Lower leg skin (tissue), 3 donors: ENCODE results near the gene MAP1LC3B.

ENCODE experiments used
- POLR2A ChIP-seq, 2 donors: fragments of 450-650 bp; IDR thresholded peaks; one replicate each; pipeline ENCODE4 v1.6.1; 2016 to 2017; ENCODE audit warnings: antibody characterized with exemption in 2 of 2, mild to moderate bottlenecking in 1 of 2, moderate library complexity in 1 of 2
- TF ChIP-seq, protein P1 (sequence below), 3 donors: fragments of 450-650 bp; IDR thresholded peaks; one replicate each; pipeline ENCODE4 v1.5.1; 2016; ENCODE audit warnings: antibody characterized with exemption in 3 of 3, mild to moderate bottlenecking in 3 of 3, moderate library complexity in 2 of 3

GRCh38 chr16:87443016-87443415 is 50.9 kb downstream of the MAP1LC3B start:
- TF ChIP-seq, protein P1, sequence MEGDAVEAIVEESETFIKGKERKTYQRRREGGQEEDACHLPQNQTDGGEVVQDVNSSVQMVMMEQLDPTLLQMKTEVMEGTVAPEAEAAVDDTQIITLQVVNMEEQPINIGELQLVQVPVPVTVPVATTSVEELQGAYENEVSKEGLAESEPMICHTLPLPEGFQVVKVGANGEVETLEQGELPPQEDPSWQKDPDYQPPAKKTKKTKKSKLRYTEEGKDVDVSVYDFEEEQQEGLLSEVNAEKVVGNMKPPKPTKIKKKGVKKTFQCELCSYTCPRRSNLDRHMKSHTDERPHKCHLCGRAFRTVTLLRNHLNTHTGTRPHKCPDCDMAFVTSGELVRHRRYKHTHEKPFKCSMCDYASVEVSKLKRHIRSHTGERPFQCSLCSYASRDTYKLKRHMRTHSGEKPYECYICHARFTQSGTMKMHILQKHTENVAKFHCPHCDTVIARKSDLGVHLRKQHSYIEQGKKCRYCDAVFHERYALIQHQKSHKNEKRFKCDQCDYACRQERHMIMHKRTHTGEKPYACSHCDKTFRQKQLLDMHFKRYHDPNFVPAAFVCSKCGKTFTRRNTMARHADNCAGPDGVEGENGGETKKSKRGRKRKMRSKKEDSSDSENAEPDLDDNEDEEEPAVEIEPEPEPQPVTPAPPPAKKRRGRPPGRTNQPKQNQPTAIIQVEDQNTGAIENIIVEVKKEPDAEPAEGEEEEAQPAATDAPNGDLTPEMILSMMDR (IDR thresholded peaks at IDR 0.05), result no peak
- no peak for TF ChIP-seq POLR2A (IDR thresholded peaks at IDR 0.05)
